Nephron (organoid): ENCODE results near the gene MMP11.
A peak's percentile ranks its signal among the peaks of the same experiment; 100 is the strongest.

Source experiments
- H3K27ac Mint-ChIP-seq, 3 experiments: 2 replicates each; pipeline ENCODE4 v1.8.0; 2020; ENCODE audit warnings: mixed read lengths in 3 of 3, mild to moderate bottlenecking in 2 of 3, moderate library complexity in 1 of 3
- H3K27me3 Mint-ChIP-seq: 2 replicates; pipeline ENCODE4 v1.8.0; 2021; ENCODE audit warnings: low read depth, mild to moderate bottlenecking, moderate library complexity, mixed read lengths
- H3K36me3 Mint-ChIP-seq: 2 replicates; pipeline ENCODE4 v1.8.0; 2020; ENCODE audit warnings: low read depth, mixed read lengths
- H3K4me1 Mint-ChIP-seq: 2 replicates; pipeline ENCODE4 v1.8.0; 2020; ENCODE audit warnings: mixed read lengths
- H3K4me3 Mint-ChIP-seq, 3 experiments: 2 replicates each; pipeline ENCODE4 v1.8.0; 2020; ENCODE audit warnings: mild to moderate bottlenecking in 3 of 3, mixed read lengths in 3 of 3, moderate library complexity in 2 of 3
- H3K9me3 Mint-ChIP-seq: 2 replicates; pipeline ENCODE4 v1.8.0; 2020; ENCODE audit warnings: mixed read lengths
- CTCF ChIP-seq, 3 experiments: fragments of 200-600 bp; sonication (generic); IDR thresholded peaks; one replicate each; pipeline ENCODE4 v1.5.0; 2021; ENCODE audit warnings: antibody characterized with exemption in 3 of 3; ENCODE audit not compliant: unreplicated experiment in 3 of 3

The MMP11 gene

GRCh38 chr22:23787910-23788309 is 15.3 kb downstream of the MMP11 start:
- Mint-ChIP-seq H3K27ac (peak overlapping the region; percentile 98 to 100 (median 99)), H3K4me1 (peaks cover 55% of the 10 kb centered on the region), H3K27me3 (no peaks in the 10 kb centered on the region), H3K4me3 (peak overlapping the region; percentile 92 to 97 (median 95)), H3K36me3 (peaks cover 20% of the 10 kb centered on the region), H3K9me3 (no peaks in the 10 kb centered on the region)
- TF ChIP-seq CTCF (IDR thresholded peaks at IDR 0.05; ENCODE audit: unreplicated experiment in 3 of 3) = no peak

GRCh38 chr22:23789121-23789520 is 16.5 kb downstream of the MMP11 start:
- H3K27ac Mint-ChIP-seq = peak overlapping the region; percentile 66 to 87 (median 75)
- H3K4me3 Mint-ChIP-seq = peak overlapping the region; percentile 92 to 97 (median 95)
- peaks cover 60% of the 10 kb centered on the region for H3K4me1 Mint-ChIP-seq
- no peaks in the 10 kb centered on the region for H3K27me3 Mint-ChIP-seq
- H3K9me3 Mint-ChIP-seq = no peaks in the 10 kb centered on the region
- peaks cover 27% of the 10 kb centered on the region for H3K36me3 Mint-ChIP-seq
- no peak for TF ChIP-seq CTCF (IDR thresholded peaks at IDR 0.05; ENCODE audit: unreplicated experiment in 3 of 3)

- Mint-ChIP-seq H3K4me1 (peaks cover 57% of the 10 kb centered on the region), H3K9me3 (no peaks in the 10 kb centered on the region), H3K36me3 (peaks cover 32% of the 10 kb centered on the region), H3K27ac (peak overlapping the region; percentile 66 to 87 (median 75)), H3K4me3 (peak overlapping the region; percentile 92 to 97 (median 95)), H3K27me3 (no peaks in the 10 kb centered on the region)
- no peak for TF ChIP-seq CTCF (IDR thresholded peaks at IDR 0.05; ENCODE audit: unreplicated experiment in 3 of 3)
These were observed 17.0 kb downstream of the MMP11 start for GRCh38 chr22:23789638-23790037.

GRCh38 chr22:23790819-23791737 is 18.4 kb downstream of the MMP11 start:
- no peaks in the 10 kb centered on the region for H3K9me3 Mint-ChIP-seq
- peaks cover 42% of the 10 kb centered on the region for H3K36me3 Mint-ChIP-seq
- peak overlapping the region; percentile 85 to 96 (median 92) for H3K27ac Mint-ChIP-seq
- H3K4me3 Mint-ChIP-seq = peak overlapping the region; percentile 35 to 63 (median 58)
- H3K27me3 Mint-ChIP-seq = no peaks in the 10 kb centered on the region
- peaks cover 58% of the 10 kb centered on the region for H3K4me1 Mint-ChIP-seq
- no peak for TF ChIP-seq CTCF (IDR thresholded peaks at IDR 0.05; ENCODE audit: unreplicated experiment in 3 of 3)

GRCh38 chr22:23791738-23792645 is 19.3 kb downstream of the MMP11 start:
- H3K27ac Mint-ChIP-seq = peak overlapping the region; percentile 85 to 96 (median 92)
- H3K4me1 Mint-ChIP-seq = peaks cover 57% of the 10 kb centered on the region
- TF ChIP-seq CTCF (IDR thresholded peaks at IDR 0.05; ENCODE audit: unreplicated experiment in 3 of 3) = no peak
- no peaks in the 10 kb centered on the region for H3K9me3 Mint-ChIP-seq
- peak overlapping the region; percentile 35 to 66 (median 63) for H3K4me3 Mint-ChIP-seq
- H3K36me3 Mint-ChIP-seq = peaks cover 51% of the 10 kb centered on the region
- H3K27me3 Mint-ChIP-seq = no peaks in the 10 kb centered on the region
